GM12891 (cell line): ENCODE measurements around the gene PTPRN2.

ENCODE experiments used
- DNase-seq: peaks from one replicate; pipeline ENCODE4 v3.0.0; 2011; ENCODE audit warnings: low spot score; ENCODE audit not compliant: insufficient read length
- FAIRE-seq: peaks from 2 replicates; lab custom pipeline; 2011; peaks lifted over from hg19 to GRCh38; lab: Jason Lieb, UNC
- PAX5 ChIP-seq: IDR thresholded peaks from 2 replicates; pipeline ENCODE4 v1.6.1; 2011; ENCODE audit warnings: low read length, moderate library complexity, mild to moderate bottlenecking; ENCODE audit not compliant: insufficient read depth, severe bottlenecking
- POLR2A ChIP-seq: IDR thresholded peaks from 2 replicates; pipeline ENCODE4 v1.6.1; 2011; ENCODE audit warnings: low read depth, low read length, control low read depth
- POLR2AphosphoS5 ChIP-seq: IDR thresholded peaks from 2 replicates; pipeline ENCODE4 v1.6.1; 2011; ENCODE audit warnings: low read depth, low read length, control low read depth
- POU2F2 ChIP-seq: IDR thresholded peaks from 2 replicates; pipeline ENCODE4 v1.6.1; 2011; ENCODE audit warnings: low read depth, mild to moderate bottlenecking, control low read depth, low read length, moderate library complexity
- SPI1 ChIP-seq: IDR thresholded peaks from 2 replicates; pipeline ENCODE4 v1.6.1; 2011; ENCODE audit warnings: low read depth, low read length, control low read depth
- TAF1 ChIP-seq: IDR thresholded peaks from 2 replicates; pipeline ENCODE4 v1.6.1; 2011; ENCODE audit warnings: low read depth, low read length, control low read depth

The PTPRN2 gene

GRCh38 chr7:158032561-158033115, 555.0 kb downstream of the PTPRN2 start:
- FAIRE-seq: no peak
- no peak for DNase-seq
- no peak for TF ChIP-seq POLR2A

DNA sequence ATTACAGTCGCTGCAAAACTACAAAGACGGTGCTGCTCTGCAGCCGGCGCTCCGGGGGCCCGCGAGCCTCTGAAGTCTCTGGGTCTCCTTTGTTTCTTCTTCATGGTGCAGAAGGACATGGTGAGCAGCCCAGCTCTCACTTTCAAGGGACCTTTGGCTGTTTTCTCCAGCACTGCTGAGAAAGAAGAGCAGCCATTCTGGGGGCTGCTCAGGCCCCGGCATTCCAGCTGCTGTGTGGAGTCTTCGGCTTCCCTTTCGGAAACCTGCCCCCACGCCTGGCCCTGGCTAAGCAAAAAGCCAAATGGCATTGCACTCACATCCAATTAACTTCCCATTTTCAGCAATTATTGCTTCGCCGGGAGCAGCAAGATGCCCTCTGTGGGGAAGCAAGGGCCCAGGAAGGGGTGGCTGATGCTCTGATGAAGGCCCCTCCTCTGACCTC, 555.7 kb downstream of the PTPRN2 start:
- FAIRE-seq (no peak), DNase-seq (no peak)
- TF ChIP-seq POU2F2 (no peak), POLR2A (no peak), POLR2AphosphoS5 (no peak)

DNA sequence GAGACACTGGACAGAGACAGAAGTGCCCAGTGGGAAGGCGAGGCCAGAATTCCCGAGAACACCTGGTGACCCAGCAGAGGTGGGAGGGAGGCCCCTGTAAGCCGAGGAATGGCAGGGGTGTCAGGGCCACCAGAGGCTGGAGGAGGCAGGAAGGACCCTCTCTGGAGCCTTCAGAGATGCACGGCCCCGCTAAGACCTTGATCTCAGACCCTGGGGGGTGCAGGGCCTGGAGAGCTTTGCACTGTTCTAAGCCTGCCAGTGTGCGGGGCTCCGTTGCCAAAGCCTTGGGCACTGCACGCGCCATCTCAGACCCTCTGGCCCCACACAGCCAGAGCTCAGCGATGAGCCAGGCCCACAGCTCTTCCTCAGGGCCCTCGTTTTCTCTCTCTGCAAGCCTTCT, 557.1 kb downstream of the PTPRN2 start:
- no peak for DNase-seq
- TF ChIP-seq POU2F2 (no peak), SPI1 (no peak), PAX5 (no peak), TAF1 (no peak), POLR2A (no peak), POLR2AphosphoS5 (no peak)
- FAIRE-seq: no peak

GRCh38 chr7:158030071-158030470, 557.6 kb downstream of the PTPRN2 start:
- FAIRE-seq (no peak), DNase-seq (no peak)
- TF ChIP-seq PAX5 (no peak), TAF1 (no peak), POLR2AphosphoS5 (no peak), POLR2A (no peak), POU2F2 (no peak), SPI1 (no peak)

GRCh38 chr7:158029509-158029908, 558.1 kb downstream of the PTPRN2 start:
- FAIRE-seq (no peak), DNase-seq (no peak)
- TF ChIP-seq POU2F2 (no peak), SPI1 (no peak), POLR2AphosphoS5 (no peak)

DNA sequence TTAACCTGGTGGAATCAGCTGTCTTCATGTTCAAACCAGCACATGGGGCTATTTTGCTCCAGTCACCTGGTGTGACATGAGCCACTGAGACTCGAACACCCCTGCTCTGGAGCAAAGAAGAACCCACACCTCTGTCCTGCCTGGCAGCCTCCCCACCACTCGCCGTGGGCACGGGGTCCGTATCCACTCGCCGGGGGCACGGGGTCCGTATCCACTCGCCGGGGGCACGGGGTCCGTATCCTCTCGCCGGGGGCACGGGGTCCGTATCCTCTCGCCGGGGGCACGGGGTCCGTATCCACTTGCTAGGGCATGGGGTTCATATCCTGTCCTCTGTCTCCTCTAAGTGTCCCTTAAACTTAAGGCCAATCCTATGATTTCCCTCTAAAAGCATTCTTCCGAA, 558.7 kb downstream of the PTPRN2 start:
- FAIRE-seq: no peak
- no peak for DNase-seq
- TF ChIP-seq TAF1 (no peak), POLR2A (no peak), POLR2AphosphoS5 (no peak), PAX5 (no peak), SPI1 (no peak), POU2F2 (no peak)

GRCh38 chr7:158028290-158028941, 559.2 kb downstream of the PTPRN2 start:
- FAIRE-seq (no peak), DNase-seq (no peak)
- no peak for TF ChIP-seq PAX5
- TF ChIP-seq POU2F2: no peak
- no peak for TF ChIP-seq TAF1
- TF ChIP-seq SPI1: no peak
- no peak for TF ChIP-seq POLR2AphosphoS5
- TF ChIP-seq POLR2A: no peak

GRCh38 chr7:158027646-158028045, 560.0 kb downstream of the PTPRN2 start:
- FAIRE-seq (no peak), DNase-seq (no peak)
- TF ChIP-seq PAX5 (no peak), POU2F2 (no peak), POLR2A (no peak), TAF1 (no peak), SPI1 (no peak), POLR2AphosphoS5 (no peak)

DNA sequence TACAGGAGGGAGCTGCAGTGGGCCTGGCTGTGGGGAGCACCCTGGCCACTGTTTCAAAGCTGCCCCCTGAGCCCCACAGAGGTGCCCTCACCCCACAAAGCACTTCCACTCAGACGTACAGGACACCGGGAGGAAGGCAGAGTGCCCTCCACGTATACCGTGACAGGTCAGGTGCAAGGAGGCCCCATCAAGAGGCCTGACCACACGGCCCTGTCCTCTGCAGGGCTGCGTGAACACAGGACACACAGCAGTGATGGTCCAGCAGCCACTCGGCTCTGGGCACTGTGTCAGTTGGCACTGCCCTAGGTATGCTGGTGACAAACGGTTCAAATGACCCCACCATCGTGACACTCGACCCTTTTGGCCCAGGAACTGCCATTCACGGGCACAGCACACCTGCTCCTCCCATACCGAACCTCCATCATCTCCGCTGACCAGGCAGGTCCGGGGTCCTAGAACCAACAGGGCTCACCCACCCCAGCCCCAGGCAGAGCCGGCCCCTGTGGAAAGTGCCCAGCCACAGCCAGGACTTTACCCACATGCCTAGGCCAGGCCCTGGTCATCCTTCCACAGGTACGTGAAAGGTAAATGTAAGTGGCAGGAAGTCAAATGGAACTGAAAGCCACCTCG, 560.9 kb downstream of the PTPRN2 start:
- FAIRE-seq (no peak), DNase-seq (no peak)
- TF ChIP-seq POU2F2 (no peak), PAX5 (no peak), TAF1 (no peak), POLR2A (no peak), SPI1 (no peak), POLR2AphosphoS5 (no peak)

DNA sequence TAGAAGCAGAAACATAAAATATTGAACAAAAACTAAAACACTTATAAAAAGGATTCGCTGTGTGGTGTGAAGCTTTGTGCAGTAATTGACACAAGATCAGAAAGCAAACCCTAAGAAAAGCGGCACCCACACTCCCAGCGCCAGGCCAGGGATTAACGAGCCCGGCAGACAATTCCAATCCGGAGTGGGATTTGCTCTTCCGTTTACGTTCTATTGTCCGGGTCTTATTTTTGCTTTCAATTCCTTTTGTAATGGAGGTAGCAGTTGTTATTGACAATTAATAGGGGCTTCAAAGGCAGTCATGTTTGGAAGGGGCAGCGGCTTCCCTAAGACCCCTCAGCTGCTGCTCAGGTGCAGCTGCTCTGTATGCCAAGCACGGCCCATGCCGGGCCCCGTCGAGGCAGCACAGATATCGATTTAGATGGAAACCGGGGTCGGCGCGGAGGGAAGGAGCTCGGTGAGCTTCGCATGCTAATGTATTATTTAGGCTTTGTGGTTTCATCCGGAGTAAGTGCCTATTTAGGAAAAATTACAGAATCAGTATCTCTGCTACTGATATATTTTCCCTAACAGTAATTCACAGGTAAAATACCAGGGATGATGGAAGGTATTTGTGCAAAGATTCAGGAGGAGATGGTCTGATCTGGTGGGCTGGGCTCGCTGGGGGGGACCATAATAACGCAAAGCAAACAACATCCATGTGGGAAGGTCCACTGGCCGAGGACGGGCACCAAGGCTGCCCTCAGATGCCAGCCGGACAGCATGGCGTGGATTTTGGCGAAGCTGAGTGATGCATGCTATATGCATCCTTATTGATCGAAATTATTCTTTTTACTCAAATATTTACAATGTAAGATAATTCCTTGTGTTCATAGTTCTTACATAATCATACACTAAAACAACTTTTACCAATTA, 561.7 kb downstream of the PTPRN2 start:
- no peak for FAIRE-seq
- no peak for TF ChIP-seq PAX5
- no peak for TF ChIP-seq TAF1
- no peak for TF ChIP-seq SPI1
- no peak for TF ChIP-seq POU2F2
- TF ChIP-seq POLR2AphosphoS5: no peak
- TF ChIP-seq POLR2A: no peak
- no peak for DNase-seq
